H1 (cell line): Measurements from ENCODE around the gene TTC28. TPM values are rescaled to one million over a fixed set of nuclear protein-coding genes. Genes with fewer than 3 reads are reported as not detected.

Experiments used
- CTCF ChIA-PET: fragments of 300-600 bp; sonication (Branson Sonifier 250); formaldehyde crosslinking; loops from one replicate; lab custom pipeline; 2021; ENCODE audit not compliant: partially characterized antibody; lab: Charles Lee
- POLR2A ChIA-PET: fragments of 300-600 bp; sonication (Branson Sonifier 250); formaldehyde crosslinking; loops from one replicate; lab custom pipeline; 2021; ENCODE audit warnings: inconsistent platforms; ENCODE audit not compliant: partially characterized antibody; lab: Charles Lee
- DNase-seq, 2 experiments: peaks; one replicate each; pipeline versions ENCODE4 v3.0.0 to v3.0.0-alpha.2; 2010 to 2022; ENCODE audit warnings: low spot score in 2 of 2, low read depth in 1 of 2, mixed read lengths in 1 of 2
- FAIRE-seq: peaks from 2 replicates; lab custom pipeline; 2011; peaks lifted over from hg19 to GRCh38; lab: Jason Lieb, UNC
- H2AFZ ChIP-seq: 2 replicates; pipeline ENCODE4 v1.8.1; 2012; ENCODE audit warnings: low read length, inconsistent platforms
- H2AK5ac ChIP-seq: 2 replicates; pipeline ENCODE4 v1.6.1; 2013; ENCODE audit warnings: low read depth, low read length
- H2BK120ac ChIP-seq: replicated peaks from 2 replicates; pipeline ENCODE3; 2013; ENCODE audit warnings: low read depth, low read length, inconsistent platforms
- H2BK12ac ChIP-seq: 2 replicates; pipeline ENCODE4 v1.6.1; 2013; ENCODE audit warnings: low read depth, low read length
- H2BK15ac ChIP-seq: 2 replicates; pipeline ENCODE4 v1.6.1; 2013; ENCODE audit warnings: low read length
- H2BK20ac ChIP-seq: 2 replicates; pipeline ENCODE4 v1.6.1; 2013; ENCODE audit warnings: low read length
- H2BK5ac ChIP-seq: 2 replicates; pipeline ENCODE4 v1.6.1; 2013; ENCODE audit warnings: low read depth, low read length
- H3K14ac ChIP-seq: 2 replicates; pipeline ENCODE4 v1.6.1; 2013; ENCODE audit warnings: inconsistent platforms; ENCODE audit not compliant: insufficient read length
- H3K18ac ChIP-seq: 2 replicates; pipeline ENCODE4 v1.6.1; 2013; ENCODE audit warnings: low read length; ENCODE audit errors: extremely low read depth
- H3K23ac ChIP-seq: 2 replicates; pipeline ENCODE4 v1.6.1; 2013; ENCODE audit warnings: inconsistent platforms; ENCODE audit not compliant: insufficient read length
- H3K23me2 ChIP-seq: 2 replicates; pipeline ENCODE4 v1.6.1; 2013; ENCODE audit warnings: low read depth, low read length
- H3K27ac ChIP-seq: 2 replicates; pipeline ENCODE4 v1.6.1; 2011; ENCODE audit warnings: low read depth, low read length, inconsistent platforms
- H3K27me3 ChIP-seq, 4 experiments: replicated peaks in 1 of 4; 1 replicate in 1 of 4; 2 replicates in 3 of 4; pipeline versions ENCODE4 v1.6.1 to v1.8.1; 2011 to 2013; ENCODE audit warnings: low read length in 3 of 4, mild to moderate bottlenecking in 3 of 4, inconsistent platforms in 2 of 4, mixed read lengths in 2 of 4, moderate library complexity in 1 of 4; ENCODE audit not compliant: control insufficient read depth in 3 of 4, insufficient read depth in 3 of 4; ENCODE audit errors: extremely low read depth in 1 of 4
- H3K36me3 ChIP-seq, 4 experiments: 2 replicates each; pipeline versions ENCODE4 v1.6.1 to v1.8.1; 2011 to 2013; ENCODE audit warnings: mild to moderate bottlenecking in 4 of 4, low read length in 3 of 4, moderate library complexity in 2 of 4, control low read depth in 1 of 4, inconsistent platforms in 1 of 4; ENCODE audit not compliant: insufficient read depth in 4 of 4, control insufficient read depth in 2 of 4
- H3K4ac ChIP-seq: replicated peaks from 2 replicates; pipeline ENCODE3; 2013; ENCODE audit warnings: low read length, low read depth, mixed read lengths, inconsistent platforms; ENCODE audit not compliant: insufficient read length
- H3K4me1 ChIP-seq, 4 experiments: replicated peaks in 1 of 4; 1 replicate in 1 of 4; 2 replicates in 3 of 4; pipeline versions ENCODE4 v1.6.1 to v1.8.1; 2011 to 2013; ENCODE audit warnings: low read length in 3 of 4, inconsistent platforms in 2 of 4, mixed read lengths in 1 of 4; ENCODE audit not compliant: insufficient read depth in 4 of 4, control insufficient read depth in 3 of 4
- H3K4me2 ChIP-seq, 2 experiments: 2 replicates each; pipeline versions ENCODE4 v1.6.1 to v1.8.1; 2011 to 2013; ENCODE audit warnings: low read depth in 2 of 2, low read length in 2 of 2, control low read depth in 1 of 2, inconsistent platforms in 1 of 2, mild to moderate bottlenecking in 1 of 2; ENCODE audit not compliant: insufficient read depth in 1 of 2
- H3K4me3 ChIP-seq, 4 experiments: fragments of 200-600, 300-600 bp in 1 of 4; sonication (generic), shearing (Covaris generic), sonication (Bioruptor Twin) in 1 of 4; 2 replicates each; pipeline versions ENCODE4 v1.5.1 to v1.8.1; 2011 to 2016; ENCODE audit warnings: low read length in 4 of 4, low read depth in 3 of 4, control low read depth in 2 of 4, inconsistent platforms in 2 of 4, mild to moderate bottlenecking in 2 of 4, mixed read lengths in 1 of 4, moderate library complexity in 1 of 4; ENCODE audit not compliant: insufficient read depth in 2 of 4; ENCODE audit errors: extremely low read depth in 1 of 4
- H3K56ac ChIP-seq: replicated peaks from 2 replicates; pipeline ENCODE3; 2013; ENCODE audit warnings: low read depth, mild to moderate bottlenecking, mixed read lengths, low read length, inconsistent platforms; ENCODE audit not compliant: insufficient read length
- H3K79me1 ChIP-seq: 2 replicates; pipeline ENCODE4 v1.6.1; 2013; ENCODE audit warnings: low read depth, low read length, control low read depth
- H3K79me2 ChIP-seq, 2 experiments: 2 replicates each; pipeline versions ENCODE4 v1.6.1 to v1.8.1; 2012 to 2013; ENCODE audit warnings: low read length in 2 of 2, mild to moderate bottlenecking in 2 of 2, inconsistent platforms in 1 of 2; ENCODE audit not compliant: insufficient read depth in 2 of 2, control insufficient read depth in 1 of 2
- H3K9ac ChIP-seq, 4 experiments: replicated peaks in 1 of 4; 1 replicate in 1 of 4; 2 replicates in 3 of 4; pipeline versions ENCODE4 v1.6.1 to v1.8.1; 2011 to 2013; ENCODE audit warnings: low read depth in 3 of 4, low read length in 3 of 4, control low read depth in 2 of 4, mild to moderate bottlenecking in 2 of 4, moderate library complexity in 2 of 4, inconsistent platforms in 1 of 4; ENCODE audit errors: extremely low read depth in 1 of 4
- H3K9me3 ChIP-seq, 2 experiments: 2 replicates each; pipeline versions ENCODE4 v1.6.1 to v1.8.1; 2012 to 2013; ENCODE audit warnings: mild to moderate bottlenecking in 2 of 2, moderate library complexity in 2 of 2, control low read depth in 1 of 2, inconsistent platforms in 1 of 2, low read depth in 1 of 2, low read length in 1 of 2, mixed read lengths in 1 of 2; ENCODE audit not compliant: insufficient read depth in 2 of 2
- H4K20me1 ChIP-seq, 2 experiments: replicated peaks in 1 of 2; 2 replicates each; pipeline versions ENCODE3 to v1.8.1; 2011 to 2013; ENCODE audit warnings: inconsistent platforms in 2 of 2, low read length in 2 of 2, mild to moderate bottlenecking in 1 of 2; ENCODE audit not compliant: insufficient read depth in 2 of 2, control insufficient read depth in 1 of 2
- H4K5ac ChIP-seq: 2 replicates; pipeline ENCODE4 v1.6.1; 2013; ENCODE audit warnings: low read length, low read depth, mixed read lengths, inconsistent platforms; ENCODE audit not compliant: insufficient read length
- H4K8ac ChIP-seq: 2 replicates; pipeline ENCODE4 v1.8.0; 2013; ENCODE audit warnings: mild to moderate bottlenecking, moderate library complexity, low read length, inconsistent platforms; ENCODE audit not compliant: insufficient read depth; ENCODE audit errors: extremely low read depth
- H4K91ac ChIP-seq: replicated peaks from 2 replicates; pipeline ENCODE3; 2013; ENCODE audit warnings: low read length, mixed read lengths, inconsistent platforms; ENCODE audit not compliant: insufficient read length
- SP2 ChIP-seq: IDR thresholded peaks from 2 replicates; pipeline ENCODE4 v1.6.1; 2012; ENCODE audit warnings: mild to moderate bottlenecking, low read length, inconsistent platforms
- WGBS, 2 experiments: shearing (Covaris generic) in 1 of 2; methylation state at CpG; one replicate each; pipeline versions ENCODE4 v1.1.6 to v1.1.7; 2013 to 2015; ENCODE audit warnings: low lambda C conversion rate in 2 of 2, mixed read lengths in 2 of 2, inconsistent platforms in 1 of 2, low coverage in 1 of 2, missing lambda C conversion rate in 1 of 2; ENCODE audit not compliant: insufficient replicate concordance in 2 of 2, insufficient coverage in 1 of 2, insufficient read length in 1 of 2; ENCODE audit errors: extremely low coverage in 1 of 2, missing lambda C conversion rate in 1 of 2; 5-methylcytosine and 5-hydroxymethylcytosine counted together
- polyA plus RNA-seq, 7 experiments: library from polyadenylated mRNA; depleted of rRNA in 3 of 7; stranded (reverse) in 5 of 7; unstranded in 2 of 7; fragments of >200 nt in 5 of 7; fragments of 200-250 nt in 2 of 7; gene quantifications; 1 replicate in 5 of 7; 2 replicates in 1 of 7; 4 replicates in 1 of 7; pipeline versions ENCODE4 v1.2.1 to v1.2.3, GENCODE V29; 2011 to 2013; ENCODE audit warnings: missing spikeins in 2 of 7, mixed read lengths in 2 of 7
- total RNA-seq: library from RNA; stranded (reverse); fragmentation: NEBNext Ultra II Directional; extraction: Animal tissue kit (Norgen Biotek cat#: 25700); gene quantifications from 2 replicates; pipeline ENCODE4 v1.2.1, GENCODE V29; 2021

The TTC28 gene
- total and polyA plus RNA-seq, 2 of the 8 experiments (the other 6 are each of a cell fraction or from before 2014, with no cell fraction given) = 2.6 to 12.6 TPM

GRCh38 chr22:28186641-28187040, 493.0 kb downstream of the TTC28 start:
- Histone ChIP-seq H3K23ac (no peak overlapping the region), H2AFZ (no peak overlapping the region), H2BK15ac (no peak overlapping the region), H3K9me3 (peaks cover 4 to 5% of the 10 kb centered on the region in 2 experiments; a peak in 2 of 4 replicates), H3K9ac (no peak overlapping the region)
- FAIRE-seq = no peak
- 88% methylated on average over 3 of the region's 3 CpGs; no CpG with 5 or more reads in 1 of the 2 experiments for WGBS, 2 experiments
- POLR2A ChIA-PET = no interaction called here
- TF ChIP-seq SP2 = no peak
- TF ChIP-seq, all 59 proteins: peak for 0
- no peaks in the 10 kb centered on the region for H3K27me3 ChIP-seq
- peaks cover 0 to 7% (median 3%) of the 10 kb centered on the region in 4 experiments; a peak in 4 of 7 replicates for H3K4me1 ChIP-seq
- H2AK5ac ChIP-seq = no peak overlapping the region
- no peak overlapping the region for H3K27ac ChIP-seq
- no peak overlapping the region for H2BK120ac ChIP-seq
- no peak overlapping the region for H4K8ac ChIP-seq
- no peak overlapping the region for H2BK12ac ChIP-seq
- no peak overlapping the region for H2BK5ac ChIP-seq
- H3K79me2 ChIP-seq = no peaks in the 10 kb centered on the region
- no peak overlapping the region for H4K5ac ChIP-seq
- no peak overlapping the region for H3K4ac ChIP-seq
- no peaks in the 10 kb centered on the region for H4K20me1 ChIP-seq
- no peaks in the 10 kb centered on the region; a peak in 1 of 8 replicates for H3K36me3 ChIP-seq
- no peak overlapping the region for H4K91ac ChIP-seq
- no peak overlapping the region for H3K4me3 ChIP-seq
- no peaks in the 10 kb centered on the region for H3K79me1 ChIP-seq
- no peak overlapping the region for H3K14ac ChIP-seq
- H3K23me2 ChIP-seq = no peaks in the 10 kb centered on the region
- CTCF ChIA-PET = interaction anchor here (0.5 to 1.5 kb wide), 5 partner anchors 17 to 252 kb away, joined by 3 to 4 read pairs (median 3); no protein-coding TSS in a partner anchor
- no peak for DNase-seq
- no peak overlapping the region for H3K56ac ChIP-seq
- H2BK20ac ChIP-seq = no peak overlapping the region
- no peak overlapping the region for H3K4me2 ChIP-seq
- H3K18ac ChIP-seq = no peak overlapping the region
